WTC11 (cell line): Measurements from ENCODE around the gene TET1. TPM values are rescaled to one million over a fixed set of nuclear protein-coding genes. Genes with fewer than 3 reads are reported as not detected.
A peak's percentile ranks its signal among the peaks of the same experiment; 100 is the strongest.

ENCODE experiments used
- ATAC-seq: fragments of 200-7000 bp; cut with Tn5 transposase; 2 replicates; pipeline ENCODE4 v1.10.0; 2021; ENCODE audit warnings: mild to moderate bottlenecking, moderate library complexity
- CTCF ChIA-PET: fragments of 300-600 bp; sonication (Branson Sonifier 250); formaldehyde crosslinking; loops from one replicate; lab custom pipeline; 2021; ENCODE audit warnings: antibody characterized with exemption; lab: Charles Lee
- POLR2A ChIA-PET: fragments of 350-600 bp; sonication (Branson Sonifier 250); formaldehyde crosslinking; loops from one replicate; lab custom pipeline; 2021; ENCODE audit warnings: antibody characterized with exemption; lab: Charles Lee
- DNase-seq: peaks from one replicate; pipeline ENCODE4 v3.0.0; 2021; ENCODE audit warnings: low spot score
- H3K27ac Mint-ChIP-seq: 2 replicates; pipeline ENCODE4 v1.8.0; 2021; ENCODE audit warnings: mixed read lengths
- H3K27me3 Mint-ChIP-seq: 2 replicates; pipeline ENCODE4 v1.8.0; 2021; ENCODE audit warnings: low read depth, mild to moderate bottlenecking, moderate library complexity, mixed read lengths
- H3K36me3 Mint-ChIP-seq: 2 replicates; pipeline ENCODE4 v1.8.0; 2021; ENCODE audit warnings: mixed read lengths
- H3K4me1 Mint-ChIP-seq: 2 replicates; pipeline ENCODE4 v1.8.0; 2022; ENCODE audit warnings: mixed read lengths
- H3K4me3 Mint-ChIP-seq: 2 replicates; pipeline ENCODE4 v1.8.0; 2021; ENCODE audit warnings: mild to moderate bottlenecking, moderate library complexity, mixed read lengths
- H3K9me3 Mint-ChIP-seq: 2 replicates; pipeline ENCODE4 v1.8.0; 2021; ENCODE audit warnings: mixed read lengths
- FOXJ3 ChIP-seq: sonication (generic); formaldehyde crosslinking; IDR thresholded peaks from 2 replicates; pipeline ENCODE4 v1.9.0; 2021; ENCODE audit warnings: missing genetic modification reagents, mild to moderate bottlenecking, borderline replicate concordance
- KAT7 ChIP-seq: sonication (generic); formaldehyde crosslinking; IDR thresholded peaks from 2 replicates; pipeline ENCODE4 v1.8.1; 2023; ENCODE audit warnings: missing genetic modification reagents, mild to moderate bottlenecking, borderline replicate concordance
- NR1H2 ChIP-seq: sonication (generic); formaldehyde crosslinking; IDR thresholded peaks from 2 replicates; pipeline ENCODE4 v1.9.0; 2021; ENCODE audit warnings: mild to moderate bottlenecking, moderate library complexity, missing genetic modification reagents
- NR2C2 ChIP-seq: sonication (generic); formaldehyde crosslinking; IDR thresholded peaks from 2 replicates; pipeline ENCODE4 v1.8.0; 2022; ENCODE audit warnings: mild to moderate bottlenecking, missing genetic modification reagents
- RELA ChIP-seq: sonication (generic); formaldehyde crosslinking; IDR thresholded peaks from 2 replicates; pipeline ENCODE4 v1.8.1; 2022; ENCODE audit warnings: missing genetic modification reagents, mild to moderate bottlenecking, borderline replicate concordance
- TEAD4 ChIP-seq: sonication (generic); formaldehyde crosslinking; IDR thresholded peaks from 2 replicates; pipeline ENCODE4 v1.8.0; 2022; ENCODE audit warnings: mild to moderate bottlenecking, missing genetic modification reagents
- ZNF138 ChIP-seq: sonication (generic); formaldehyde crosslinking; conservative IDR thresholded peaks from 2 replicates; pipeline ENCODE4 v1.8.1; 2022; ENCODE audit warnings: mild to moderate bottlenecking, moderate library complexity, missing genetic modification reagents
- ZNF232 ChIP-seq: sonication (generic); formaldehyde crosslinking; IDR thresholded peaks from 2 replicates; pipeline ENCODE4 v1.8.0; 2022; ENCODE audit warnings: mild to moderate bottlenecking, missing genetic modification reagents
- ZNF317 ChIP-seq: sonication (generic); formaldehyde crosslinking; IDR thresholded peaks from 2 replicates; pipeline ENCODE4 v1.8.1; 2023; ENCODE audit warnings: low read depth, mild to moderate bottlenecking, moderate library complexity, missing genetic modification reagents, borderline replicate concordance
- total RNA-seq: library from RNA; stranded (reverse); gene quantifications from 3 replicates; pipeline ENCODE4 v1.2.3, GENCODE V29; 2021
- TF ChIP-seq, protein P1 (sequence below): fragments of 250-450 bp; sonication (Bioruptor Pico); IDR thresholded peaks from 2 replicates; pipeline ENCODE4 v1.9.0; 2021; ENCODE audit warnings: moderate library complexity, mild to moderate bottlenecking, inconsistent platforms, borderline replicate concordance
- TF ChIP-seq, protein P2 (sequence below): sonication (generic); formaldehyde crosslinking; IDR thresholded peaks from 2 replicates; pipeline ENCODE4 v1.8.1; 2022; ENCODE audit warnings: missing genetic modification reagents, borderline replicate concordance
- TF ChIP-seq, protein P3 (sequence below): sonication (generic); formaldehyde crosslinking; IDR thresholded peaks from 2 replicates; pipeline ENCODE4 v1.8.0; 2022; ENCODE audit warnings: mild to moderate bottlenecking, missing genetic modification reagents
- TF ChIP-seq, protein P4 (sequence below): sonication (generic); formaldehyde crosslinking; IDR thresholded peaks from 2 replicates; pipeline ENCODE4 v1.8.1; 2022; ENCODE audit warnings: low read depth, mild to moderate bottlenecking, moderate library complexity, missing genetic modification reagents, borderline replicate concordance
- TF ChIP-seq, protein P5 (sequence below): fragments of 250-450 bp; sonication (Bioruptor Pico); IDR thresholded peaks from 2 replicates; pipeline ENCODE4 v1.9.0; 2021; ENCODE audit warnings: mild to moderate bottlenecking
- TF ChIP-seq, protein P6 (sequence below): fragments of 250-450 bp; sonication (Bioruptor Pico); IDR thresholded peaks from 2 replicates; pipeline ENCODE4 v2.1.2; 2022; ENCODE audit warnings: mild to moderate bottlenecking, moderate library complexity
- TF ChIP-seq, protein P7 (sequence below): sonication (generic); formaldehyde crosslinking; IDR thresholded peaks from 2 replicates; pipeline ENCODE4 v1.8.1; 2022; ENCODE audit warnings: mild to moderate bottlenecking, missing genetic modification reagents, moderate library complexity, borderline replicate concordance

TET1 gene
- total RNA-seq, 1 experiment from 2014 or later: 71.4 TPM

DNA sequence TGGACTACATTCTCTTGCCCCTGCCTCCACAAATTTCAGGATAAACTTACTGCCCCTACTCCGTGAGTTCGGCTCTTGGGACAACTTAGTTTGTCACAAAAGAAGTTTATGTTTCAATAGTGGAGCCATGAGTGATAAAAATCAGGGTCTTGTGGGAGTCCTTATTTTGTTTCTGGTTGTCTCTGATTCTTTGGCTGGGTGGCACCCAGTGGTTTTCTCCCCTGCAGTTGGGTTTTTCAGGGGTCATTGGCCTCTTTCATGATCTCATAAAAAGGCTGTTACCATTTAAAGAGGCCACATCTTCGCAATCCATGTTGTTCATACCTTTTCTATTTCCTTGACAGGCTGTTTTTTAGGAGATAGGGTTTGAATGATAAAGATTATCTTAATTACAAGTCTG is 5.5 kb downstream of the TET1 start:
- ChIA-PET CTCF (no interaction called here), POLR2A (no interaction called here)
- DNase-seq (no peak), ATAC-seq (no peak)
- Mint-ChIP-seq H3K36me3 (peaks cover 11% of the 10 kb centered on the region), H3K27me3 (no peaks in the 10 kb centered on the region; the same call in 1 of the 2 replicates), H3K4me3 (peak overlapping the region; percentile 38), H3K4me1 (peaks cover 56% of the 10 kb centered on the region), H3K9me3 (no peaks in the 10 kb centered on the region), H3K27ac (peak overlapping the region; percentile 63)
- TF ChIP-seq, protein P1, sequence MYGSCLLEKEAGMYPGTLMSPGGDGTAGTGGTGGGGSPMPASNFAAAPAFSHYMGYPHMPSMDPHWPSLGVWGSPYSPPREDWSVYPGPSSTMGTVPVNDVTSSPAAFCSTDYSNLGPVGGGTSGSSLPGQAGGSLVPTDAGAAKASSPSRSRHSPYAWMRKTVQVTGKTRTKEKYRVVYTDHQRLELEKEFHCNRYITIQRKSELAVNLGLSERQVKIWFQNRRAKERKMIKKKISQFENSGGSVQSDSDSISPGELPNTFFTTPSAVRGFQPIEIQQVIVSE (CRISPR knock-in tag): no peak
- no peak for TF ChIP-seq KAT7 (CRISPR knock-in tag)
- no peak for TF ChIP-seq NR1H2 (CRISPR knock-in tag)
- TF ChIP-seq NR2C2 (CRISPR knock-in tag): no peak
- TF ChIP-seq, protein P2, sequence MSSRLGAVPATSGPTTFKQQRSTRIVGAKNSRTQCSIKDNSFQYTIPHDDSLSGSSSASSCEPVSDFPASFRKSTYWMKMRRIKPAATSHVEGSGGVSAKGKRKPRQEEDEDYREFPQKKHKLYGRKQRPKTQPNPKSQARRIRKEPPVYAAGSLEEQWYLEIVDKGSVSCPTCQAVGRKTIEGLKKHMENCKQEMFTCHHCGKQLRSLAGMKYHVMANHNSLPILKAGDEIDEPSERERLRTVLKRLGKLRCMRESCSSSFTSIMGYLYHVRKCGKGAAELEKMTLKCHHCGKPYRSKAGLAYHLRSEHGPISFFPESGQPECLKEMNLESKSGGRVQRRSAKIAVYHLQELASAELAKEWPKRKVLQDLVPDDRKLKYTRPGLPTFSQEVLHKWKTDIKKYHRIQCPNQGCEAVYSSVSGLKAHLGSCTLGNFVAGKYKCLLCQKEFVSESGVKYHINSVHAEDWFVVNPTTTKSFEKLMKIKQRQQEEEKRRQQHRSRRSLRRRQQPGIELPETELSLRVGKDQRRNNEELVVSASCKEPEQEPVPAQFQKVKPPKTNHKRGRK (CRISPR knock-in tag): no peak
- TF ChIP-seq TEAD4 (CRISPR knock-in tag): no peak
- TF ChIP-seq, protein P3, sequence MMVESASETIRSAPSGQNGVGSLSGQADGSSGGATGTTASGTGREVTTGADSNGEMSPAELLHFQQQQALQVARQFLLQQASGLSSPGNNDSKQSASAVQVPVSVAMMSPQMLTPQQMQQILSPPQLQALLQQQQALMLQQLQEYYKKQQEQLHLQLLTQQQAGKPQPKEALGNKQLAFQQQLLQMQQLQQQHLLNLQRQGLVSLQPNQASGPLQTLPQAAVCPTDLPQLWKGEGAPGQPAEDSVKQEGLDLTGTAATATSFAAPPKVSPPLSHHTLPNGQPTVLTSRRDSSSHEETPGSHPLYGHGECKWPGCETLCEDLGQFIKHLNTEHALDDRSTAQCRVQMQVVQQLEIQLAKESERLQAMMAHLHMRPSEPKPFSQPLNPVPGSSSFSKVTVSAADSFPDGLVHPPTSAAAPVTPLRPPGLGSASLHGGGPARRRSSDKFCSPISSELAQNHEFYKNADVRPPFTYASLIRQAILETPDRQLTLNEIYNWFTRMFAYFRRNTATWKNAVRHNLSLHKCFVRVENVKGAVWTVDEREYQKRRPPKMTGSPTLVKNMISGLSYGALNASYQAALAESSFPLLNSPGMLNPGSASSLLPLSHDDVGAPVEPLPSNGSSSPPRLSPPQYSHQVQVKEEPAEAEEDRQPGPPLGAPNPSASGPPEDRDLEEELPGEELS (CRISPR knock-in tag): no peak
- TF ChIP-seq, protein P4, sequence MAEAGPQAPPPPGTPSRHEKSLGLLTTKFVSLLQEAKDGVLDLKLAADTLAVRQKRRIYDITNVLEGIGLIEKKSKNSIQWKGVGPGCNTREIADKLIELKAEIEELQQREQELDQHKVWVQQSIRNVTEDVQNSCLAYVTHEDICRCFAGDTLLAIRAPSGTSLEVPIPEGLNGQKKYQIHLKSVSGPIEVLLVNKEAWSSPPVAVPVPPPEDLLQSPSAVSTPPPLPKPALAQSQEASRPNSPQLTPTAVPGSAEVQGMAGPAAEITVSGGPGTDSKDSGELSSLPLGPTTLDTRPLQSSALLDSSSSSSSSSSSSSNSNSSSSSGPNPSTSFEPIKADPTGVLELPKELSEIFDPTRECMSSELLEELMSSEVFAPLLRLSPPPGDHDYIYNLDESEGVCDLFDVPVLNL (CRISPR knock-in tag): no peak
- TF ChIP-seq, protein P5, sequence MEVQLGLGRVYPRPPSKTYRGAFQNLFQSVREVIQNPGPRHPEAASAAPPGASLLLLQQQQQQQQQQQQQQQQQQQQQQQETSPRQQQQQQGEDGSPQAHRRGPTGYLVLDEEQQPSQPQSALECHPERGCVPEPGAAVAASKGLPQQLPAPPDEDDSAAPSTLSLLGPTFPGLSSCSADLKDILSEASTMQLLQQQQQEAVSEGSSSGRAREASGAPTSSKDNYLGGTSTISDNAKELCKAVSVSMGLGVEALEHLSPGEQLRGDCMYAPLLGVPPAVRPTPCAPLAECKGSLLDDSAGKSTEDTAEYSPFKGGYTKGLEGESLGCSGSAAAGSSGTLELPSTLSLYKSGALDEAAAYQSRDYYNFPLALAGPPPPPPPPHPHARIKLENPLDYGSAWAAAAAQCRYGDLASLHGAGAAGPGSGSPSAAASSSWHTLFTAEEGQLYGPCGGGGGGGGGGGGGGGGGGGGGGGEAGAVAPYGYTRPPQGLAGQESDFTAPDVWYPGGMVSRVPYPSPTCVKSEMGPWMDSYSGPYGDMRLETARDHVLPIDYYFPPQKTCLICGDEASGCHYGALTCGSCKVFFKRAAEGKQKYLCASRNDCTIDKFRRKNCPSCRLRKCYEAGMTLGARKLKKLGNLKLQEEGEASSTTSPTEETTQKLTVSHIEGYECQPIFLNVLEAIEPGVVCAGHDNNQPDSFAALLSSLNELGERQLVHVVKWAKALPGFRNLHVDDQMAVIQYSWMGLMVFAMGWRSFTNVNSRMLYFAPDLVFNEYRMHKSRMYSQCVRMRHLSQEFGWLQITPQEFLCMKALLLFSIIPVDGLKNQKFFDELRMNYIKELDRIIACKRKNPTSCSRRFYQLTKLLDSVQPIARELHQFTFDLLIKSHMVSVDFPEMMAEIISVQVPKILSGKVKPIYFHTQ (CRISPR knock-in tag): no peak
- no peak for TF ChIP-seq ZNF138
- no peak for TF ChIP-seq RELA (CRISPR knock-in tag)
- TF ChIP-seq, protein P6, sequence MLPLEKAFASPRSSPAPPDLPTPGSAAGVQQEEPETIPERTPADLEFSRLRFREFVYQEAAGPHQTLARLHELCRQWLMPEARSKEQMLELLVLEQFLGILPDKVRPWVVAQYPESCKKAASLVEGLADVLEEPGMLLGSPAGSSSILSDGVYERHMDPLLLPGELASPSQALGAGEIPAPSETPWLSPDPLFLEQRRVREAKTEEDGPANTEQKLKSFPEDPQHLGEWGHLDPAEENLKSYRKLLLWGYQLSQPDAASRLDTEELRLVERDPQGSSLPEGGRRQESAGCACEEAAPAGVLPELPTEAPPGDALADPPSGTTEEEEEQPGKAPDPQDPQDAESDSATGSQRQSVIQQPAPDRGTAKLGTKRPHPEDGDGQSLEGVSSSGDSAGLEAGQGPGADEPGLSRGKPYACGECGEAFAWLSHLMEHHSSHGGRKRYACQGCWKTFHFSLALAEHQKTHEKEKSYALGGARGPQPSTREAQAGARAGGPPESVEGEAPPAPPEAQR (CRISPR knock-in tag): no peak
- TF ChIP-seq ZNF317: no peak
- TF ChIP-seq FOXJ3 (CRISPR knock-in tag): no peak
- TF ChIP-seq, protein P7, sequence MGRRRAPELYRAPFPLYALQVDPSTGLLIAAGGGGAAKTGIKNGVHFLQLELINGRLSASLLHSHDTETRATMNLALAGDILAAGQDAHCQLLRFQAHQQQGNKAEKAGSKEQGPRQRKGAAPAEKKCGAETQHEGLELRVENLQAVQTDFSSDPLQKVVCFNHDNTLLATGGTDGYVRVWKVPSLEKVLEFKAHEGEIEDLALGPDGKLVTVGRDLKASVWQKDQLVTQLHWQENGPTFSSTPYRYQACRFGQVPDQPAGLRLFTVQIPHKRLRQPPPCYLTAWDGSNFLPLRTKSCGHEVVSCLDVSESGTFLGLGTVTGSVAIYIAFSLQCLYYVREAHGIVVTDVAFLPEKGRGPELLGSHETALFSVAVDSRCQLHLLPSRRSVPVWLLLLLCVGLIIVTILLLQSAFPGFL (CRISPR knock-in tag): no peak
- TF ChIP-seq ZNF232 (CRISPR knock-in tag): no peak
